ENCODE measurements around the gene OLFML1. TPM values are rescaled to one million over a fixed set of nuclear protein-coding genes. Genes with fewer than 3 reads are reported as not detected.

The OLFML1 gene
- total RNA-seq, 1 donor from 2014 or later, result not detected

GRCh38 chr11:7451520-7451919, 33.8 kb upstream of the OLFML1 start:
- Mint-ChIP-seq H3K9me3 (no peaks in the 10 kb centered on the region), H3K36me3 (ENCODE audit: low read depth) (no peaks in the 10 kb centered on the region), H3K27me3 (ENCODE audit: low read depth) (no peaks in the 10 kb centered on the region), H3K4me3 (ENCODE audit: low read depth) (no peak overlapping the region), H3K4me1 (ENCODE audit: low read depth) (no peaks in the 10 kb centered on the region), H3K27ac (no peak overlapping the region)
- DNase-seq (ENCODE audit: low spot score), result no peak
- intact Hi-C loops (cut with micrococcal nuclease), result no loop called here

- no peak for DNase-seq (ENCODE audit: low spot score)
- Mint-ChIP-seq H3K4me1 (ENCODE audit: low read depth) (no peaks in the 10 kb centered on the region), H3K9me3 (no peaks in the 10 kb centered on the region), H3K27me3 (ENCODE audit: low read depth) (no peaks in the 10 kb centered on the region), H3K4me3 (ENCODE audit: low read depth) (no peak overlapping the region), H3K36me3 (ENCODE audit: low read depth) (no peaks in the 10 kb centered on the region), H3K27ac (no peak overlapping the region)
- intact Hi-C loops (cut with micrococcal nuclease), result no loop called here
Observed at GRCh38 chr11:7451952-7452494, 33.3 kb upstream of the OLFML1 start.

GRCh38 chr11:7454854-7455253, 30.5 kb upstream of the OLFML1 start:
- Mint-ChIP-seq H3K4me3 (ENCODE audit: low read depth) (no peak overlapping the region), H3K27ac (no peak overlapping the region), H3K36me3 (ENCODE audit: low read depth) (no peaks in the 10 kb centered on the region), H3K27me3 (ENCODE audit: low read depth) (no peaks in the 10 kb centered on the region), H3K4me1 (ENCODE audit: low read depth) (no peaks in the 10 kb centered on the region), H3K9me3 (no peaks in the 10 kb centered on the region)
- DNase-seq (ENCODE audit: low spot score), result no peak
- intact Hi-C loops (cut with micrococcal nuclease), result no loop called here

- no peaks in the 10 kb centered on the region for H3K4me1 Mint-ChIP-seq (ENCODE audit: low read depth)
- no peak for DNase-seq (ENCODE audit: low spot score)
Observed at GRCh38 chr11:7457211-7457610, 28.1 kb upstream of the OLFML1 start.

GRCh38 chr11:7462706-7463105, 22.6 kb upstream of the OLFML1 start:
- Mint-ChIP-seq H3K27me3 (ENCODE audit: low read depth) (no peaks in the 10 kb centered on the region), H3K9me3 (no peaks in the 10 kb centered on the region), H3K27ac (no peak overlapping the region), H3K36me3 (ENCODE audit: low read depth) (no peaks in the 10 kb centered on the region), H3K4me1 (ENCODE audit: low read depth) (peaks cover 4% of the 10 kb centered on the region), H3K4me3 (ENCODE audit: low read depth) (no peak overlapping the region)
- DNase-seq (ENCODE audit: low spot score), result no peak
- intact Hi-C loops (cut with micrococcal nuclease), result no loop called here

More at GRCh38 chr11:7457211-7457610, 28.1 kb upstream of the OLFML1 start:
- Mint-ChIP-seq H3K27me3 (ENCODE audit: low read depth) (no peaks in the 10 kb centered on the region), H3K9me3 (no peaks in the 10 kb centered on the region), H3K36me3 (ENCODE audit: low read depth) (no peaks in the 10 kb centered on the region), H3K27ac (no peak overlapping the region), H3K4me3 (ENCODE audit: low read depth) (no peak overlapping the region)
- intact Hi-C loops (cut with micrococcal nuclease), result no loop called here

- no peaks in the 10 kb centered on the region for H3K36me3 Mint-ChIP-seq (ENCODE audit: low read depth)
- no peak for DNase-seq (ENCODE audit: low spot score)
- H3K27ac Mint-ChIP-seq, result no peak overlapping the region
- no peak overlapping the region for H3K4me3 Mint-ChIP-seq (ENCODE audit: low read depth)
- H3K4me1 Mint-ChIP-seq (ENCODE audit: low read depth), result peaks cover 8% of the 10 kb centered on the region
- no peaks in the 10 kb centered on the region for H3K9me3 Mint-ChIP-seq
- no peaks in the 10 kb centered on the region for H3K27me3 Mint-ChIP-seq (ENCODE audit: low read depth)
- intact Hi-C loops (cut with micrococcal nuclease), result no loop called here
Observed at GRCh38 chr11:7467652-7468051, 17.7 kb upstream of the OLFML1 start.

- Mint-ChIP-seq H3K27me3 (ENCODE audit: low read depth) (no peaks in the 10 kb centered on the region), H3K27ac (no peak overlapping the region), H3K36me3 (ENCODE audit: low read depth) (no peaks in the 10 kb centered on the region), H3K4me1 (ENCODE audit: low read depth) (peaks cover 4% of the 10 kb centered on the region), H3K4me3 (ENCODE audit: low read depth) (no peak overlapping the region), H3K9me3 (no peaks in the 10 kb centered on the region)
- intact Hi-C loops (cut with micrococcal nuclease), result no loop called here
- no peak for DNase-seq (ENCODE audit: low spot score)
Observed at GRCh38 chr11:7469351-7469865, 15.9 kb upstream of the OLFML1 start.

GRCh38 chr11:7471071-7471470, 14.2 kb upstream of the OLFML1 start:
- H3K4me3 Mint-ChIP-seq (ENCODE audit: low read depth), result no peak overlapping the region

GRCh38 chr11:7473717-7474116, 11.6 kb upstream of the OLFML1 start:
- intact Hi-C loops (cut with micrococcal nuclease), result no loop called here
- Mint-ChIP-seq H3K4me1 (ENCODE audit: low read depth) (no peaks in the 10 kb centered on the region), H3K27me3 (ENCODE audit: low read depth) (peaks cover 3% of the 10 kb centered on the region), H3K4me3 (ENCODE audit: low read depth) (no peak overlapping the region), H3K27ac (no peak overlapping the region), H3K36me3 (ENCODE audit: low read depth) (no peaks in the 10 kb centered on the region), H3K9me3 (no peaks in the 10 kb centered on the region)
- DNase-seq (ENCODE audit: low spot score), result no peak

More at GRCh38 chr11:7471071-7471470, 14.2 kb upstream of the OLFML1 start:
- Mint-ChIP-seq H3K4me1 (ENCODE audit: low read depth) (peaks cover 4% of the 10 kb centered on the region), H3K9me3 (no peaks in the 10 kb centered on the region), H3K27ac (no peak overlapping the region), H3K36me3 (ENCODE audit: low read depth) (no peaks in the 10 kb centered on the region), H3K27me3 (ENCODE audit: low read depth) (no peaks in the 10 kb centered on the region)
- intact Hi-C loops (cut with micrococcal nuclease), result no loop called here
- no peak for DNase-seq (ENCODE audit: low spot score)

GRCh38 chr11:7480113-7480512, 5.2 kb upstream of the OLFML1 start:
- DNase-seq (ENCODE audit: low spot score), result no peak
- Mint-ChIP-seq H3K27me3 (ENCODE audit: low read depth) (peaks cover 3% of the 10 kb centered on the region), H3K9me3 (no peaks in the 10 kb centered on the region), H3K27ac (no peak overlapping the region), H3K4me3 (ENCODE audit: low read depth) (no peak overlapping the region), H3K4me1 (ENCODE audit: low read depth) (no peaks in the 10 kb centered on the region), H3K36me3 (ENCODE audit: low read depth) (no peaks in the 10 kb centered on the region)
- intact Hi-C loops (cut with micrococcal nuclease), result no loop called here

GRCh38 chr11:7484131-7484530, 1.2 kb upstream of the OLFML1 start:
- H3K4me3 Mint-ChIP-seq (ENCODE audit: low read depth), result no peak overlapping the region
- no peaks in the 10 kb centered on the region for H3K27me3 Mint-ChIP-seq (ENCODE audit: low read depth)
- H3K36me3 Mint-ChIP-seq (ENCODE audit: low read depth), result no peaks in the 10 kb centered on the region
- H3K27ac Mint-ChIP-seq, result no peak overlapping the region
- H3K4me1 Mint-ChIP-seq (ENCODE audit: low read depth), result no peaks in the 10 kb centered on the region
- H3K9me3 Mint-ChIP-seq, result no peaks in the 10 kb centered on the region
- intact Hi-C loops (cut with micrococcal nuclease), result no loop called here
- no peak for DNase-seq (ENCODE audit: low spot score)

- Mint-ChIP-seq H3K36me3 (ENCODE audit: low read depth) (no peaks in the 10 kb centered on the region), H3K4me1 (ENCODE audit: low read depth) (no peaks in the 10 kb centered on the region), H3K9me3 (no peaks in the 10 kb centered on the region), H3K4me3 (ENCODE audit: low read depth) (no peak overlapping the region), H3K27ac (no peak overlapping the region), H3K27me3 (ENCODE audit: low read depth) (no peaks in the 10 kb centered on the region)
- intact Hi-C loops (cut with micrococcal nuclease), result no loop called here
- DNase-seq (ENCODE audit: low spot score), result no peak
Observed at GRCh38 chr11:7484645-7485044, 661 bp upstream of the OLFML1 start.

- no peaks in the 10 kb centered on the region for H3K36me3 Mint-ChIP-seq (ENCODE audit: low read depth)
- no peaks in the 10 kb centered on the region for H3K27me3 Mint-ChIP-seq (ENCODE audit: low read depth)
- no peak for DNase-seq (ENCODE audit: low spot score)
- no peaks in the 10 kb centered on the region for H3K9me3 Mint-ChIP-seq
- no peaks in the 10 kb centered on the region for H3K4me1 Mint-ChIP-seq (ENCODE audit: low read depth)
- no peak overlapping the region for H3K4me3 Mint-ChIP-seq (ENCODE audit: low read depth)
- H3K27ac Mint-ChIP-seq, result no peak overlapping the region
- intact Hi-C loops (cut with micrococcal nuclease), result no loop called here
Observed at GRCh38 chr11:7486098-7486780, 933 bp downstream of the OLFML1 start.
